Neural cell (in vitro differentiated cells): ENCODE data around the gene ANP32B. TPM values are rescaled to one million over a fixed set of nuclear protein-coding genes. Genes with fewer than 3 reads are reported as not detected.

Source experiments
- H2AFZ ChIP-seq: fragments of 200-600, 300-800 bp; sonication (generic), shearing (Covaris generic); 2 replicates; pipeline ENCODE4 v1.6.0; 2014; ENCODE audit warnings: low read depth, mild to moderate bottlenecking, antibody characterized with exemption, low read length, moderate library complexity
- H3F3A ChIP-seq: fragments of 200-600 bp; shearing (Covaris generic); 2 replicates; pipeline ENCODE4 v1.6.1; 2016; ENCODE audit warnings: mild to moderate bottlenecking, moderate library complexity, mixed read lengths, antibody characterized with exemption, low read length; ENCODE audit not compliant: insufficient read depth, poor library complexity, severe bottlenecking
- H3K27ac ChIP-seq: fragments of 200-600, 300-800 bp; sonication (generic), shearing (Covaris generic); 2 replicates; pipeline ENCODE4 v1.5.1; 2014; ENCODE audit warnings: mild to moderate bottlenecking, low read length, moderate library complexity
- H3K27me3 ChIP-seq: fragments of 300-800, 200-600 bp; sonication (generic), shearing (Covaris generic); 2 replicates; pipeline ENCODE4 v1.6.0; 2014; ENCODE audit warnings: mild to moderate bottlenecking, low read depth, low read length, moderate library complexity; ENCODE audit not compliant: insufficient read depth
- H3K36me3 ChIP-seq: fragments of 300-800, 200-600 bp; sonication (generic), shearing (Covaris generic); 2 replicates; pipeline ENCODE4 v1.5.1; 2014; ENCODE audit warnings: mild to moderate bottlenecking, antibody characterized with exemption, low read length, moderate library complexity; ENCODE audit not compliant: insufficient read depth
- H3K4me2 ChIP-seq: fragments of 300-800, 200-600 bp; sonication (generic), shearing (Covaris generic); 2 replicates; pipeline ENCODE4 v1.6.0; 2014; ENCODE audit warnings: mild to moderate bottlenecking, low read length
- H3K4me3 ChIP-seq: fragments of 300-800, 200-600 bp; sonication (generic), shearing (Covaris generic); 2 replicates; pipeline ENCODE4 v1.5.1; 2014; ENCODE audit warnings: mild to moderate bottlenecking, low read length, moderate library complexity
- H3K79me2 ChIP-seq: fragments of 200-600 bp; shearing (Covaris generic); replicated peaks from 2 replicates; pipeline ENCODE4 v1.6.0; 2014; ENCODE audit warnings: mild to moderate bottlenecking, low read length, moderate library complexity; ENCODE audit not compliant: insufficient read depth
- H3K9ac ChIP-seq: fragments of 300-800, 200-600 bp; sonication (generic), shearing (Covaris generic); 2 replicates; pipeline ENCODE4 v1.6.1; 2016; ENCODE audit warnings: mild to moderate bottlenecking, low read length, mixed read lengths
- H3K9me2 ChIP-seq: fragments of 200-600 bp; shearing (Covaris generic); 2 replicates; pipeline ENCODE4 v1.6.1; 2016; ENCODE audit warnings: mild to moderate bottlenecking, low read length, mixed read lengths; ENCODE audit not compliant: insufficient read depth
- H3K9me3 ChIP-seq: fragments of 200-600, 300-800 bp; sonication (generic), shearing (Covaris generic); 2 replicates; pipeline ENCODE4 v1.6.1; 2016; ENCODE audit warnings: mild to moderate bottlenecking, mixed run types, low read length, moderate library complexity, mixed read lengths
- H4K20me1 ChIP-seq: fragments of 200-600 bp; shearing (Covaris generic); 2 replicates; pipeline ENCODE4 v1.6.1; 2016; ENCODE audit warnings: mild to moderate bottlenecking, mixed run types; ENCODE audit not compliant: insufficient read depth
- CTCF ChIP-seq: fragments of 450-650 bp; IDR thresholded peaks from 2 replicates; pipeline ENCODE4 v1.5.1; 2014; ENCODE audit warnings: antibody characterized with exemption, mild to moderate bottlenecking, moderate library complexity; ENCODE audit not compliant: poor library complexity, severe bottlenecking
- EP300 ChIP-seq: fragments of 450-650 bp; conservative IDR thresholded peaks from 2 replicates; pipeline ENCODE4 v1.6.1; 2014; ENCODE audit warnings: antibody characterized with exemption, mild to moderate bottlenecking, moderate library complexity; ENCODE audit not compliant: poor library complexity, severe bottlenecking
- EZH2 ChIP-seq: fragments of 200-600, 300-800 bp; shearing (Covaris generic), sonication (generic); IDR thresholded peaks from 2 replicates; pipeline ENCODE4 v1.6.1; 2014; ENCODE audit warnings: antibody characterized with exemption, low read length, borderline replicate concordance, mild to moderate bottlenecking; ENCODE audit not compliant: insufficient read depth, poor library complexity, severe bottlenecking
- MXI1 ChIP-seq: fragments of 450-650 bp; conservative IDR thresholded peaks from 2 replicates; pipeline ENCODE4 v1.6.1; 2014; ENCODE audit warnings: antibody characterized with exemption, mild to moderate bottlenecking; ENCODE audit not compliant: poor library complexity, severe bottlenecking
- POLR2AphosphoS5 ChIP-seq: IDR thresholded peaks from 2 replicates; pipeline ENCODE4 v1.6.1; 2012
- RAD21 ChIP-seq: fragments of 450-650 bp; conservative IDR thresholded peaks from 2 replicates; pipeline ENCODE4 v1.6.1; 2014; ENCODE audit warnings: antibody characterized with exemption, mild to moderate bottlenecking, moderate library complexity
- SMC3 ChIP-seq: fragments of 450-650 bp; conservative IDR thresholded peaks from 2 replicates; pipeline ENCODE4 v1.6.1; 2014; ENCODE audit warnings: antibody characterized with exemption, mild to moderate bottlenecking, moderate library complexity; ENCODE audit not compliant: poor library complexity
- TAF1 ChIP-seq: IDR thresholded peaks from 2 replicates; pipeline ENCODE4 v1.6.1; 2012; ENCODE audit warnings: low read depth
- polyA plus RNA-seq: library from polyadenylated mRNA; depleted of rRNA; stranded (reverse); fragments of >200 nt; gene quantifications from 2 replicates; pipeline ENCODE4 v1.2.3, GENCODE V29; 2014
- TF ChIP-seq, protein P1 (sequence below): IDR thresholded peaks from 2 replicates; pipeline ENCODE4 v1.6.1; 2012; ENCODE audit warnings: borderline replicate concordance

ANP32B gene
- polyA plus RNA-seq, 1 donor from 2014 or later: 4.1 TPM

DNA sequence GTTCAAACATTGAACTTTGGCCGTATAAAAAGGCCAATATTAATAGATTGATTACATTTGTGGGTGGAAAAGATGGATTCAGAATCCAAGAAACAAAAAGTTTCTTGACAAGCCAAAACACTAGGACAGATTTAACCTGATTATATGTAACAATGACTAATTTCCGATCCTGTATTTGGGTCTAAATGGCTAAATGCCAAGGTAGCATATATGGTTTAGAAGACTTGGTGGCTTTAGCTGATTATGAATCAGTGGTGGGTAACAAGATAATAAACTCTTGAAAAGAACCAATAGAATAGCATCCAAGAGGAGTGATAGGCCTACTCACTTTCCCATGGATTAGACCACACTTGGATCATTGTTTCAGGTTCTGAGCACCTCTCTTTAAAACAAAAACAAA lies 21.8 kb upstream of the ANP32B start:
- Histone ChIP-seq H3K9ac (no peak overlapping the region), H3K79me2 (no peaks in the 10 kb centered on the region), H3K4me2 (no peak overlapping the region), H3K4me3 (no peak overlapping the region), H4K20me1 (no peaks in the 10 kb centered on the region), H3K27ac (no peak overlapping the region), H3K9me2 (no peaks in the 10 kb centered on the region), H2AFZ (no peak overlapping the region), H3K9me3 (no peaks in the 10 kb centered on the region), H3K27me3 (no peaks in the 10 kb centered on the region), H3K36me3 (no peaks in the 10 kb centered on the region), H3F3A (no peaks in the 10 kb centered on the region)
- TF ChIP-seq RAD21 (no peak), MXI1 (no peak), EP300 (no peak), POLR2AphosphoS5 (no peak), CTCF (no peak), TAF1 (no peak), SMC3 (no peak), EZH2 (no peak)
- TF ChIP-seq, protein P1, sequence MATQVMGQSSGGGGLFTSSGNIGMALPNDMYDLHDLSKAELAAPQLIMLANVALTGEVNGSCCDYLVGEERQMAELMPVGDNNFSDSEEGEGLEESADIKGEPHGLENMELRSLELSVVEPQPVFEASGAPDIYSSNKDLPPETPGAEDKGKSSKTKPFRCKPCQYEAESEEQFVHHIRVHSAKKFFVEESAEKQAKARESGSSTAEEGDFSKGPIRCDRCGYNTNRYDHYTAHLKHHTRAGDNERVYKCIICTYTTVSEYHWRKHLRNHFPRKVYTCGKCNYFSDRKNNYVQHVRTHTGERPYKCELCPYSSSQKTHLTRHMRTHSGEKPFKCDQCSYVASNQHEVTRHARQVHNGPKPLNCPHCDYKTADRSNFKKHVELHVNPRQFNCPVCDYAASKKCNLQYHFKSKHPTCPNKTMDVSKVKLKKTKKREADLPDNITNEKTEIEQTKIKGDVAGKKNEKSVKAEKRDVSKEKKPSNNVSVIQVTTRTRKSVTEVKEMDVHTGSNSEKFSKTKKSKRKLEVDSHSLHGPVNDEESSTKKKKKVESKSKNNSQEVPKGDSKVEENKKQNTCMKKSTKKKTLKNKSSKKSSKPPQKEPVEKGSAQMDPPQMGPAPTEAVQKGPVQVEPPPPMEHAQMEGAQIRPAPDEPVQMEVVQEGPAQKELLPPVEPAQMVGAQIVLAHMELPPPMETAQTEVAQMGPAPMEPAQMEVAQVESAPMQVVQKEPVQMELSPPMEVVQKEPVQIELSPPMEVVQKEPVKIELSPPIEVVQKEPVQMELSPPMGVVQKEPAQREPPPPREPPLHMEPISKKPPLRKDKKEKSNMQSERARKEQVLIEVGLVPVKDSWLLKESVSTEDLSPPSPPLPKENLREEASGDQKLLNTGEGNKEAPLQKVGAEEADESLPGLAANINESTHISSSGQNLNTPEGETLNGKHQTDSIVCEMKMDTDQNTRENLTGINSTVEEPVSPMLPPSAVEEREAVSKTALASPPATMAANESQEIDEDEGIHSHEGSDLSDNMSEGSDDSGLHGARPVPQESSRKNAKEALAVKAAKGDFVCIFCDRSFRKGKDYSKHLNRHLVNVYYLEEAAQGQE: no peak

DNA sequence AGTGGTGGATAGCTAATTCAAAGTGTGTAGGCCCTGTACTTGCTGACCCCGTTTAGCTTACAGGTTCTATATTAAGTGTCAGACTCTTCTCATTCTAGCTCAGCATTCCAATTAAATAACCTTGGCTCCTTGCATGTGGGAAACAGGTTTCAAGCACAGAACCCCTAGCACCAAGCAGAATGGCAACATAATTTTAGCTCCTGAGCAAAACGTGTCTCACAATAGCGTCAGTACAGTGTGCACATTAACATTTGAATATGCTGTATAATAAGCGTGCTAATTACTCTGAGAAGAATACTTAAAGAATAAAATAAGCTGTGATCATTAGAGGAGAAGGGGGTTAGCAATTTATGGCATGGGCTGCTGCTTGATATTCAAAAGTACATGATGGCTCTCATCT lies 21.0 kb upstream of the ANP32B start:
- Histone ChIP-seq H3K9me2 (no peaks in the 10 kb centered on the region), H3K36me3 (no peaks in the 10 kb centered on the region), H3K27ac (no peak overlapping the region), H3K79me2 (no peaks in the 10 kb centered on the region), H2AFZ (no peak overlapping the region), H3K4me2 (no peak overlapping the region), H3F3A (no peaks in the 10 kb centered on the region), H3K27me3 (no peaks in the 10 kb centered on the region), H3K9ac (no peak overlapping the region), H3K4me3 (no peak overlapping the region), H4K20me1 (no peaks in the 10 kb centered on the region), H3K9me3 (no peaks in the 10 kb centered on the region)
- TF ChIP-seq MXI1 (no peak), EP300 (no peak), CTCF (no peak), POLR2AphosphoS5 (no peak), EZH2 (no peak), RAD21 (no peak), TAF1 (no peak), SMC3 (no peak)
- TF ChIP-seq, protein P1: no peak
